ENCODE results near the gene FOXF2.

Gene FOXF2

GRCh38 chr6:1442929-1443328, 53.6 kb downstream of the FOXF2 start:
- DNase-seq (ENCODE audit: extremely low spot score) = no peak
- ChIA-PET CTCF (no interaction called here), POLR2A (no interaction called here)
- TF ChIP-seq CTBP1 (IDR thresholded peaks at IDR 0.05; ENCODE audit: borderline replicate concordance) = no peak
- TF ChIP-seq L3MBTL2 (conservative IDR thresholded peaks at IDR 0.05) = no peak
- no peak for TF ChIP-seq SUZ12 (IDR thresholded peaks at IDR 0.05)
- TF ChIP-seq ELF4 (IDR thresholded peaks at IDR 0.05) = no peak
- TF ChIP-seq FOXA1 (IDR thresholded peaks at IDR 0.05) = no peak
- no peak for TF ChIP-seq PKNOX1 (IDR thresholded peaks at IDR 0.05)
- TF ChIP-seq NFRKB (IDR thresholded peaks at IDR 0.05) = no peak
- no peak for TF ChIP-seq SP1 (IDR thresholded peaks at IDR 0.05)
- TF ChIP-seq ARNT (IDR thresholded peaks at IDR 0.05) = no peak
- no peak for TF ChIP-seq LEF1 (IDR thresholded peaks at IDR 0.05; ENCODE audit: borderline replicate concordance)
- TF ChIP-seq ZNF384 (IDR thresholded peaks at IDR 0.05) = no peak
- no peak for TF ChIP-seq FOXK2 (IDR thresholded peaks at IDR 0.05)
- no peak for TF ChIP-seq BHLHE40 (IDR thresholded peaks at IDR 0.05; ENCODE audit: borderline replicate concordance)
- TF ChIP-seq HDGF (IDR thresholded peaks at IDR 0.05; ENCODE audit: borderline replicate concordance) = no peak
- TF ChIP-seq FOXM1 (IDR thresholded peaks at IDR 0.05; ENCODE audit: borderline replicate concordance) = no peak
- TF ChIP-seq TARDBP (IDR thresholded peaks at IDR 0.05) = no peak
